GM19395 (cell line): Measurements from ENCODE around the gene SLC6A17.

Experiments used
- ATAC-seq: cut with Tn5 transposase; IDR thresholded peaks from one replicate; pipeline ENCODE4 v1.9.1; 2021; ENCODE audit warnings: mild to moderate bottlenecking, moderate library complexity; ENCODE audit not compliant: unreplicated experiment

The SLC6A17 gene

DNA sequence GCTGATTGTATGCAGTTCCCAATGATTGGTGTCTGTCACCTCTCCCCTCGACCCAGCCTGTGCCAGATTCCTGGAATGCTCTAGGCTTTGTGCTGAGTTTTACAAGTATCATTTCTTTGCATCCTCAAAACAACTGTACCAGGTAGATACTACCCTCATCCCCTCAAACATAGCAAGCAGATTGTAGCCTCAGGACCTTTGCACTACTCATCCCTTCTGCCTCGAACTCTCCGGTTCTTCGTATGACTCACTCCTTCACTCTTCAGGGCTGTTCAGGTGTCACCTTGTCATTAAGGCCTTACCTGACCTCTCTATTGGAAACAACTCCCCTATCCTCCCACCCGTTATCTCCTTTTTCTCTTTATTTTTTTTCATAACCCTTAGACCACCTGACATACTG is 67.8 kb downstream of the SLC6A17 start:
- ATAC-seq: no peak

DNA sequence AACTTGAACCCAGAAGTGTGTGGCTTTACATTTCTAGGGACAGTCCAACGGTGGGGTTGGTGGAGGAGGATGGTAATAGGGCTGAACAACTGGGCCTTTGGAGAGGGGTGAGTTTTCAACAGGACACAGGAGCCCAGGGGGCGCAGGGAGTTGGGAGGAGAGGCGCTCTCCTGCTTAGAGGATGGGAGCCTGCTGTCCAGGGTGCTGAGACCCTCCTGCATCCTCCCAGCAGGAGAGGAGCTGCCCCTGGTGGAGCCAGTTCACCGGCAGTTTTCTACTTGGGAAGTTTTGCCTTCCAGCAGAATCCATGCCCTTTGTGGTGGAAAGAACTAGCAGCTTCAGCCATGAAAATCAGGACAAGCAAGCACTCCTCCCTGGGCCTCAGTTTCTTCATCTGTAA is 68.4 kb downstream of the SLC6A17 start:
- no peak for ATAC-seq

DNA sequence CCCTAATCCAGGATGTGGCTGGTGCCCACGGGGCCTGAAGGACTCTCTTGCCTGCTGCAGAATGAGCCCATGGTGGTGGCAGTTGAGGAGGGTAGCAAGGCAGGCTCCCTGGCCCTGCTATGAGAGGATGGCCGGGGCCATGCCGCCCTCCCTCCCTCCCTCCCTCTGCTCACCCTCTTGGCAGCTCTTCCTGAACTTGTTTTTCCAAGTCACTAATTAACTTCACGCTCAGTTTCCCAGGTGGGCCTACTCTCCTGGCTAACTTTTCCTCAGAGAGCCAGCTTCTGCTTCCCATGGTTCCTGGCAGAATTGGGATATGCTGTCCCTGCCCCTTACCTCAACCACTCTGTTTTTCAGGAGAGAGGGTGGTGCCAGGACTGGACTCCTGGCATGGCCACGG is 70.0 kb downstream of the SLC6A17 start:
- no peak for ATAC-seq

DNA sequence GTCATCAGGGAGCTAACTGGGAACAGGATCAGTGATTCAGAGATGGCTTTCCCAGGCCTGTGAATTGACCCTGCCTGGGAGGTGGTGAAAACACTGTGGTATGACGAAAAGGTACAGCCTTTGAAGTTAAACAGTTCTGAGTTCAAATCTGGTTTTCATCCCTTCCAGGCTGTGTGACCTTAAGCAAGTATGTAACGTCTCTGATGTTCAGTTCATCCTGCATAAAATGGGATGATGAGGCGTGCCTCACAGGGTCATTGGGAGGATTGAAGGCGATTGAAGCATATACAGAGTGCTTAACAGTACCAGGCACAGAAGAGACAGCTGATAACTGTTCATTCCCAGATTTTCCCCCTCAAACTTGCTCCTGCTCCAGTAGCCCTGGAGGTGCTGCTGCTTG is 70.8 kb downstream of the SLC6A17 start:
- no peak for ATAC-seq

DNA sequence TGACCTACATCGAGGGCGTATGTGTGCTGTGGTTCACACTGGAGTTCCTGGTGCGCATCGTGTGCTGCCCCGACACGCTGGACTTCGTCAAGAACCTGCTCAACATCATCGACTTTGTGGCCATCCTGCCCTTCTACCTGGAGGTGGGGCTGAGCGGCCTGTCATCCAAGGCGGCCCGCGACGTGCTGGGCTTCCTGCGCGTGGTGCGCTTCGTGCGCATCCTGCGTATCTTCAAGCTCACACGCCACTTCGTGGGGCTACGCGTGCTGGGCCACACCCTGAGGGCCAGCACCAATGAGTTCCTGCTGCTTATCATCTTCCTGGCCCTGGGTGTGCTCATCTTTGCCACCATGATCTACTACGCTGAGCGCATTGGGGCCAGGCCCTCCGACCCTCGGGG is 72.8 kb downstream of the SLC6A17 start:
- ATAC-seq: no peak

DNA sequence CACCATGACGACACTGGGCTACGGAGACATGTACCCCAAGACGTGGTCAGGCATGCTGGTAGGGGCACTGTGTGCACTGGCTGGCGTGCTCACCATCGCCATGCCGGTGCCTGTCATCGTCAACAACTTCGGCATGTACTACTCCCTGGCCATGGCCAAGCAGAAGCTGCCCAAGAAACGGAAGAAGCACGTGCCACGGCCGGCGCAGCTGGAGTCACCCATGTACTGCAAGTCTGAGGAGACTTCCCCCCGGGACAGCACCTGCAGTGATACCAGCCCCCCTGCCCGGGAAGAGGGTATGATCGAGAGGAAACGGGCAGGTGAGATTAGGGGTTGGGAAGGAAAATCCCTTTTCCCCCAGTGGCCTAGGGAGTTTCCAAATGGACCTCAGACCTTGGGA is 73.3 kb downstream of the SLC6A17 start:
- no peak for ATAC-seq

DNA sequence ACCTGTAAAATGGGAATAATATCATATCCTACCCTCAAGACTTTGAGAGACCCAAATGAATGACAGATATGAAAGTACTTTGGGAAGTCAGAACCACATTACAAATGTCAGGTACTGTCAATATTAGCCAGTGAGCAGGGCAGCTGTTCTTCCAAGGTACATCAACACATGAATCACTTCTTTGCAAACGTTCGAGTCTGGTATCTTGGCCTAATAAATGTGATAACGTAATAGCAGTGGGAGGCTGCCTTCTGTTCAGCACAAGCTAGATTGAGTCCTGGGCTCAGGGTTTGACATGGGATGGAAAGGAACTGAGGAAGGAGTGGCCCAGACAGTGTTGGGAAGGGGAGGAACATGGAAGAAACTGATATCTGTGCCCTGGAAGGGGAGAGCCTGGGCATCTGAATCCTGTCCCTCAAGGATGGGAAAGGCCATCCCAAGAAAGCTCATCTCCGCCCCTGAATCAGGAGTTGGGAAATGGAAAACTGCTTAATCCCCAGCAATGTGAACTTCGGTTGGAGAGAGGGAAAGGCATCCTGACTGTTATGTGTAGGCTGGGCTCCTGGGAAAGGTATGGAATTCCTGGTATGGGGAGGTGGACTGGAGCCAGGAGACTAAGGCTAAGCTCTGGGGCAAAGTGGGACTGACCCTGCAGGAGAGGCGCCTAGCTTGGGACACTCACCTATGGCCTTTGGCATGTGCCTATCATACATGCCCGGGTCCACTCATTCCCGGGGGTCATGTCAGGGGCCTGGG is 74.1 kb downstream of the SLC6A17 start:
- no peak for ATAC-seq

DNA sequence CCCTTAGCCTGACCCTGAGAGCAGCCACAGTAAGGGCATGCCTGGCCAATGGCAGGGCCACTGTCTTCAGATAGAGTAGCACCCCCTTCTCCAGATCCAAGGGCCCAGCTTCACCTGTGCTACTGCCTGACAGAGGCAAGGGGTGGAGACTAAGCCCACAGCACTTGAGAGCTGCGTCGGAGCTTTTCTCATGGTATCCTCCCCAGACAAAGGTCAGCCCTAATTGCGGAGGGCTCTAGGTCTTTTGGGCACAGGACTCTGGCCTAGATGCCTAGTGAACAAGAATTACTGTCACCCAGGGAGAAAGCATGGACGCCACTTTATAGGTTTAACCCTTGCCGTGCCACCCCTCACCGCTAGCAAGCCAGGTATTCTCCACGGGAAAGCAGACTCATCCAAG is 74.9 kb downstream of the SLC6A17 start:
- no peak for ATAC-seq

DNA sequence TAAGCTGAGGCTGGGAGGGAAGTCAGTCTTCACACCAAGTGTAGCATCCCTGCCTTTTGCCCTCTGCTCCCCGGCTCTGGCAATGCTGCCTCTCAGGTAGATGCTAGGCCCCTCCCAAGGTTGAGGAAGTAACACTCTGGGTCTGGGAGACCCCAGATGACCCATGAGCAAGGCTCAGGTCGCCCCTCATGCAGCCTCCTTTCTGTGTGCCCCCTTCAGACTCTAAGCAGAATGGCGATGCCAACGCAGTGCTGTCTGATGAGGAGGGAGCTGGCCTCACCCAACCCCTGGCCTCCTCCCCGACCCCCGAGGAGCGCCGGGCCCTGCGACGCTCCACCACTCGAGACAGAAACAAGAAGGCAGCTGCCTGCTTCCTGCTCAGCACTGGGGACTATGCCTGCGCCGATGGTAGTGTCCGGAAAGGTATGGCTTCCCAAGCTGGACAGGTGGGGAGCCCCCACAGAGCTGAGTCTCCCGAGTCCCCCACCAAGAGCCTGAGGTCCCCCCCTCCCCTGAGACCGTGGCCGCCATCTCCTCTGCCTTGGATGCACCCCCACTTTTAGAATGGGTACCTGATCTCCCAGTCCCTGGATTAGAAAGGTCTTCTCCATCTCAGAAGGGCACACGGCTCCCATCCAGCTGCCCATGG is 75.6 kb downstream of the SLC6A17 start:
- ATAC-seq: no peak

DNA sequence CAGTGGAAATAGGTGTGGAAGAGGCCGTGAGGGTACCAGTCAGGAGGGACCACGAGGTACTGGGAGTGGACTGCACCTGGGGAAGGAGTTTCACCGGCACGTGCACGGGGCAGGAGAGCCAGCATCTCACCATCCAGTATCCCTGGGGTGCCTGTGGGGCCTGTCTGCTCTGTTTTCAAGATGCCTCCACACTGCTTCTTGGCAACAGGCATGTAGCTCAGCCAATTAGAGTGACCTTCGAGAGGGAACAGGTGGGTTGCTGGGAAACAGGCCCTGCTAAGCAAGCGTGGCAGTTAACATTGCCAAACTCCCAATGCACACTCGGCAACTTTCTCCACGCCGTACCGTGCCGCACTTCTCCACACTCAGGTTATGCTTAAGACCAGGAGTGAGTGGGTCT is 77.5 kb downstream of the SLC6A17 start:
- no peak for ATAC-seq

DNA sequence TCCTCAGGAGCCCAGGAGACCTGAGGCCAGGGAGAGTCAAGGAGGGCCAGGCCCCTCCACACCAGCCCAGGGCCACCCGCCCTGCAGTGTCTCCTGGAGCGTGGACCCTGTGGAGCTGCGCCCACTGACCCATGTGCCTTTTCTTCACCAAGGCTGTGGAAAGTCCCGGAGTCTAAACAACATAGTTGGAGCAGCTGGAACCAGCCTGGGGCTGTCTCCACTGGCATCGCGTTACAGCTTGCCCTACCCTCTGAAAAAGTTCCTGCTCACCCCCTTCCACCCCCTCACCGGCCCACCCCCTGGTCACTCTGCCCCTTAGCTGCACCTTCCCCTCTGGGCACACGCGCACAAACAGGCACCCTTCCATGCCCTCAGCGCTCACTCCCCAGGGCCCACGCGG is 78.1 kb downstream of the SLC6A17 start:
- ATAC-seq: no peak

DNA sequence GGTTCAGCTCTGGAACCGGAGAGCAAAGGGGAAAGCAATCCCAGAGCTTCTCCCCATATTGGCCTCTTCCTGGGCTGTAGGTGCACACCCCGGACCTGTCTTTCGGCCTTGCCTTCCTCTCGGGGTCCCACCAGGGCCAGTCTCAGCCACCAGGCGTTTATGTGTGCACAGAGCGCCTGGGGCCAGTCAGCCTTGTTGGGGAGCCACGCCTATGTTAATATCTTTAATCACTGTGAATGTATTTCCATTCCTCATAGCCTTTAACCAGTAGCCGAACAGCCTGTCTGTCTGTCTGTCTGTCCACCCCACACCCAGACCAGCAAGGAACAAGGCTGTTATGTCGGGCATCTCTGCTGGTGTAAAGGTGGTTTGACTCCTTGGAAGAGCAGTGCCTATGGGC is 78.6 kb downstream of the SLC6A17 start:
- no peak for ATAC-seq

DNA sequence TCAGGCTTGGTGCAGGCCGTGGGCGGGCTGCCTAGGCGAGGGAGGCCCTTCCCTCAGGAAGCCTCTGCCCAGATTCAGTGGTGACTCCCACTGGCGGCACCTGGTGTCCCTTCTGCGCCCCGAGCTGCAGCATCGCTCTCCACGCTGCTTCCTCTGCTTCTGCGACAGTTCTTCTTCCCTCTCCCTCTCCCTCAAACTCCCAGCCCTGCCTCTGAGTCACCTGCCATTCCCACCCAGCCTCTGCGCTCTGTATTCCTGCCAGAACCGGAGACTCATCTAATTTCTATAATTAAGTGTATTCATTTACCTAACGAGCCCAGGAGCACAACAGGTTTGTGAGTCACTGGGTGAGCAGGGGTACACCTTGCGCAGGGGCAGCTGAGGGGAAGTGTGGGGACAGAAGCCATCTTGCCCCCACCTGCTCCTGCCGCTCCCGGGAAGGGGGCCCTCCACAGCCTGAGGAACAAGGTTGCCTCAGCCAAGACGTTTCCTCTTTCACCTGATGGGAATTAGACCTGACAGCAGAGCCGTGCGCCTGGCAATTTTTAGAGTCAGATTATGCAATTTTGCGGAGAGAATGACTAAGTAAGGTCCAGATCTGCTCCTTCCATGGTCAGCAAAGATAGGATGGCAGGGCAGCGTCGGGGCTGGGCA is 79.2 kb downstream of the SLC6A17 start:
- ATAC-seq: no peak

DNA sequence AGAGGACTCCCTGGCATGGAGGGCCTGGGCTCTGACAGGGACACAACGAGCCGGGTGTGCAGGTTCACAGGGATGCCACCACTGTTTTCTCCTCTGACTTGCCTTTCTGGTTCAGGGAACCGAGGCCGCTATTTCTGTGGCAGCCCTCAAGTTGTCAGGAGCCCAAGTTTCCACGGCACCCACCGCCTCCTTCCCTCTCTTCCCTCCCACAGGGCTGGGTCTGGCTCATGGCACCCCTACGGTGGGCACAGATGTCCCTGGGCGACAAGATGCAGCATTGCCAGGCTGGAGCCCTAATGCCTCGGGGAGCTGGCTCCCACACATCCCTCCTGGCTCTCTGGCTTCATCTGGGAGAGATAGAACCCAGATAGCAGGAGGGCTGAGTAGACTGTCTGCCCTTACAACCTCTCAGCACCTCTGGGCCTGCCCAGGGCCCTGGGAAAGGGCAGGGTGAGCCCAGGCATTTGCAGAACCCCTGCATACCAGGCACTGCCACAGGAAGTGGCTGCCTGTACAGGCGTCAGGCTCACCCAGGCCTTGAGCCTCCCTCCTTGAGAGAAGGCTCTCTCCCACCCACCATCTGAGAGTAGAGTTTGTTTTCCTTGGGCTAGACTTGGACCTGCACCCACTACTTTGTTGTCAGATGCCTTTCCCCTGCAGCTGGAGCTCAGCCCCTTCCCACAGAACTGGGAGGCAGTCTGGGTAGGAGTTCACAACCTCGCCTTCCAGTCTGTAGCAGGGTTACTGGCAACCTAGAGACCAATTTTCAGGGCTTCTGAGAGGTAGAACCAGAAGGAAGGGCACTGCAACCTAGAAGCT is 80.3 kb downstream of the SLC6A17 start:
- ATAC-seq: no peak

DNA sequence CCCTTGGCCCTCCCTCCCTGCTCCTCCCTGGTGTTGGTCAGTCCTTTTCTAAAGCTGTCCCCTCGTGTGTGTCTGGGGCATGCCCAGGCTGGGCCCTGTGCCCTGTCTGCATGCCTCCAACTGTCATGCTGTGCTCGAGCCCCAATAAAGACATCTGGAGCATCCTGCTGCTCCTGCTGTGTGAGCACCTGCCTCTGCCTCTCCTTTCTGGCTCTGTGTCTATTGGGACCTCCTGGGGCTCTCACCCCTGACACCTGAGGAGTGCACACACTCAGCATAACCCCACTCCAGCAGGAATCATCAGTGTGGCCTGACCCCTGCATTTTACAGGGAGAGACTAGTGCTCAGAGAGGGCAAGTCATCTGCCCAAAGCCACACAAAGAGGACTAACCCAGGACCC is 83.6 kb downstream of the SLC6A17 start:
- ATAC-seq: no peak

DNA sequence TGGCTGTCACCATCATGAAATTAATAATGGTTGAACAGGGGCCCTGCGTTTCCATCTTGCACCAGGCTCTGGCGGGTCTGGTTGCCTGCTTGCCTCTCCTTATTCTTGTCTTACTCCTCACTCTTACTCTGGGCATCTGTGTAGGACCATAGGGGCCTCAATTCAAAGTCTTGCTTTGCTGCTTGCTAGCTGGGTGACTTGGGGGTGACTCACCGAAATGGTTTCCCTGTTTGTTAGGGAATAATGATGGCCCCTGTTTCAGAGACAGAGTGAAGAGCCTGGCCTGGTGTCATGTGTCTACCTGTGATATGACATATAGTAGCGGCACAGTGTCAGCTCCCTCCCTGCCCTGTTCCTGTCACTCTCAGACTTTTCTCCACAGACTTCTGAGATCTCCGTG is 84.4 kb downstream of the SLC6A17 start:
- no peak for ATAC-seq

DNA sequence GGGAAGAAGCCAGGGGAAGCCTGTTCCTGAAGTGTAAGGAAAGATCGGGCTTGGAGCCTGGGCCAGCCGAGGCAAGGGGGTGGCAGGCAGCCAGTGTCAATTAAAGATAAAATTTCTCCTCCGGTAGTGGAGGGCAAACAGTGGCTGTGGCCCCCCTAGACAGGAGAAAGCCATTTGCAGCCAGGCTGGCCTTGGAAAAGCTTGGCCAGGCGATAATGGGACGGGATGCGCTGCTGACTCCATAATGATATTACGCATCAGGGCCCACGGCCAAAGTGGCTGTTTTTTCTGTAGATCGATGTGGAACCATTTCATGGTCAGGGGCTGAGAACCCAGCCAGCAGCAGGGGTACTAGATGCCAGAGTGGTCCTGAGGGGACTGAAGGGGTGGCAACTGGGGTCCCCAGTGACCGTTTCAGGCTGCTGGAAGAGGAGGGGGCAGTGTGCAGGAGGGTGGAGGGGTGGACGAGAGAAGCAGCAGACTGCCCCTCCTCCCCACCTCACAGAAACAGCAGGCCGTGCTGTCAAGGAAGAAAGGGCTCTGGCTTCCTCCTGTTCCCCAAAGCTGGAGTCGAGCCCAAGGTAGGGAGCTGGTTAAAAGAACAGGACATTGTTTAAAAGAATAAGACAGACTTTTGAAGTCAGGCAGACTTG is 85.0 kb downstream of the SLC6A17 start:
- ATAC-seq: no peak

DNA sequence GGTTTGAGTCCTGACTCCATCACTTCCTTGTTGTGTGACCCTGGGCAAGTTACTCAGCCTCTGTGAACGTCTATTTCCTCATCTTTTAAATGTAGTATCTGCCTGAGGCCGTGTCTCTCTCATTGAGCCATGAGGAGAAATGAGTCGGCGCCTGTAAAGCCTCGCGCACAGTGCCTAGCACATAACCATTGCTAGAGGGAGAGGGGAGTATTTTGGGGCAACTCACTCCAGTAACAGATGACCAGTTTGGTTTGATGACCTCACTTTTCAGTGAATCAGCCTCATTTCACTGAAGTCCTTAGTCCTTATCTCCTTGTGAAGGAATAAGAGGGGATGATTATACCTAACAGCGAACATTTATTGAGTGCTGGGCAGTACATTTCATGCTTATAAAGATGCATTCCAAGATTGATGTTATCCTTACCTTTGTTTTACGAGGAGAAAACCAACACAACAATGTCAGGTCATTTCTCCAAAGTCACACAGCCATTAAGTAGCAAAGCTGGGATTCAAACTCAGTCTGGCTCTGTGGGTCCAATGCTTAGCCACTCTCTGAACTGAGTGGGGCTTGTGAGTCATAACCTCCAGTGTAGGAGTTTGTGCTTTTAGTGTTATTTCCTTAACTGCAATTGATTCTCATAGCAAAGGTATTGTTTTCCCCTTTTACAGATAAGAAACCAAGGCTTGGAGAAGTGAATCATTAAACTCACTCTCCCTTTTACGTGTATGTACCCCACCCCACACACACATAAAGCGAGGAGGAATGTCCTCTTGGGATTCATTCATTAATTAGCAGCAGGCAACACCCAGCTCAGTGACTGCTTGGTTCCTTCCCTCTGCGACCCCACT is 85.8 kb downstream of the SLC6A17 start:
- no peak for ATAC-seq

DNA sequence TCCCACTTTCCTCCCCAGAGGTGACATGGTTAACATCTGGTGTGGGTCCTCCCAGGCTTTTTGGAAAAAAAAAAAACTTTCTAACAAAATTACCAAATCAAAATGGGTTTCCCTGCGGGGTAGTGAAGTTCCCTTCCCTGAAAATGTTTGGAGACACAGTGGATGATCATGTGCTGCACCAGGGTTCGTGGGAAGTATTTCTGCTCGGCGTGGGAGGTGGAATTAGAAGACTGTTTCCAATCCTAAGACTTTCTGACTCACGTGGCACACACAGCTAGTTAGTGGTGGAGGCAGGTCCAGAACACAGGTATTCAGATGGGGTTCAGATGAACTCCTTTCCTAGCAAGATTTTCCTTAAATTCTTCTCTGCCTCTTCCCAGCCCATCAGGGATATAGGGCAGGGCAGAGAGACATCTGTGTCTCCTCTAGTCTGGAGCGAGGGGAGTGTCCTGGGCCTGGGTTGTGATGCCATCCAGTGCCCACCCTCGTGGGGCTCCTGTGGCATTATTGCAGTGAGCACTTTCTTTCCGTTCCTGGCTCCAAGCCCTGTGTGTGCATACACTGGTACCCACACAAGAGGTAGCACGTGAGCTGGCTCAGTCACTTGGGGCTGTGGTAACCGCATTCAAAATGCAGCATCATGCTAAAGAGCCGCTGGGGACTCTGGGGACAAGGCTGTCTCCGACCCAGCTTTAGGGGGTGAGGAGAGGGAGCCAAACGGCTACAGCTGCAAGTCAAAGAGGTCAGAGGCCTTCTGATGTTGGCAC is 87.3 kb downstream of the SLC6A17 start:
- ATAC-seq: no peak
